Skeletal muscle satellite cell (primary cell): Measurements from ENCODE around the gene SLC45A2.
"Not testable (repeated sequence)": the region's sequence is repeated elsewhere in the genome, so short reads cannot be mapped to it uniquely, and the experiment has no call there.

Experiments used
- H3K27me3 ChIP-seq: 2 replicates; pipeline ENCODE4 v1.7.0; 2013; ENCODE audit warnings: low read length; ENCODE audit not compliant: control insufficient read depth, insufficient read depth
- H3K36me3 ChIP-seq: 2 replicates; pipeline ENCODE4 v1.7.0; 2013; ENCODE audit warnings: mild to moderate bottlenecking, control low read depth, low read length; ENCODE audit not compliant: insufficient read depth
- H3K4me1 ChIP-seq: 2 replicates; pipeline ENCODE4 v1.7.0; 2013; ENCODE audit warnings: low read length; ENCODE audit not compliant: control insufficient read depth, insufficient read depth
- H3K4me2 ChIP-seq: 2 replicates; pipeline ENCODE4 v1.7.0; 2013; ENCODE audit warnings: mild to moderate bottlenecking, low read length
- H3K4me3 ChIP-seq: 2 replicates; pipeline ENCODE4 v1.7.0; 2013; ENCODE audit warnings: low read length
- H3K9ac ChIP-seq: 2 replicates; pipeline ENCODE4 v1.7.0; 2013; ENCODE audit warnings: mild to moderate bottlenecking, low read depth, low read length, moderate library complexity
- H3K9me3 ChIP-seq: replicated peaks from 2 replicates; pipeline ENCODE4 v1.7.0; 2013; ENCODE audit warnings: mild to moderate bottlenecking, control low read depth, low read length

The SLC45A2 gene

DNA sequence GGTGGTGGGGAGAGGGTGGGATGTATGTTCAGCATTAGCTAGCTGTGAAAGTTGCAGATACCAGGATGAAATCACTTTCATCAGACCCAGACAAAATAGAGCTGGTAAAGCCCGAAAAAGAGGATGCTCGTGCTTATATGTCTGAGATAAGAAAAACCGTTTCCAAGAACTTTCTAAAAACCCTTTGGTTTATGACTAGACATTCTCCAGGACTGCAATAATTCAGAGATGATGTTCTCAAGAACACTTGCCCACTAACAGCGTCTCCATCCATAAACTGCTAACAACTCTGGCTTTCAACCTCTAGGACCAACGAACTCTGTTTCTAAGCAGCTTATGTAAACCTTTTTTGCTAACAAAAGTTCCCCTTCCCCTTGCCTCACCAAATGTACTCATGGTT, 31.7 kb upstream of the SLC45A2 start:
- Histone ChIP-seq H3K36me3 (no peaks in the 10 kb centered on the region), H3K4me1 (no peaks in the 10 kb centered on the region), H3K4me2 (no peak overlapping the region), H3K27me3 (no peaks in the 10 kb centered on the region), H3K9me3 (no peaks in the 10 kb centered on the region), H3K9ac (no peak overlapping the region), H3K4me3 (no peak overlapping the region)

DNA sequence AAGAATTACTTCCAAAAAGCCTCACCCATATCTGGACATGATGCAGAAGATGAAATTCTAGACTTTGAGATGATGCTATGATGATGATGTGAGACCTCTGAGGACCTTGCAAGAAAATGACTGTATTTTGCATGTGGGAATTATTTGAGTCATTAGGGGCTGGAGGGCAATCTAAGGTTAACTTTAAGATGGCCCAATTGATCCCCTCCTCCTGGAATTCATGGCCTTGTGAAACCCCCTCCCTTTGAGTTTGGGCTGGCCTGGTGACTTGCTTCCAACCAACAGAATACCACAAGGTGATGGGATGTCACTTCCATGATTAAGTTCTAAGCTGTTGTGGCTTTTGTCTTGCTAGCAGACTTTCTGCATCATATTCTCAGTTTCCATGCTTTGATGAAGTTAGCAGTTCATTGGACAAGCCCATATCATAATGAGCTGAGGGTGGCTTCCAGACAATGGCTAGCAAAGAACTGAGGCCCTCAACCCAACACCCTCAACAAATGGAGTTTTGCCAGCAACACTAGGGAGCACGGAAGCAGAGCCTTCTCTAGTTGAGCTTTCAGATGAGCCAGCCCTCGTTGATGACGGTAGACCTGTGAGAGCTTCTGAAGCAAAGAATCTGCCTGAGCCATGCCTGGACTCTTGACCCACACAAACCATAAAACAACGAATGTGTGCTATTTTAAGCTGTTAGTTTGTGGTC, 30.8 kb upstream of the SLC45A2 start:
- Histone ChIP-seq H3K27me3 (no peaks in the 10 kb centered on the region), H3K9me3 (no peaks in the 10 kb centered on the region), H3K4me1 (no peaks in the 10 kb centered on the region), H3K9ac (no peak overlapping the region), H3K36me3 (no peaks in the 10 kb centered on the region), H3K4me2 (no peak overlapping the region), H3K4me3 (no peak overlapping the region)

- peaks cover 3% of the 10 kb centered on the region for H3K4me1 ChIP-seq
- no peak overlapping the region for H3K4me3 ChIP-seq
- no peaks in the 10 kb centered on the region for H3K36me3 ChIP-seq
- no peaks in the 10 kb centered on the region for H3K27me3 ChIP-seq
- H3K9ac ChIP-seq = no peak overlapping the region
- H3K9me3 ChIP-seq = no peaks in the 10 kb centered on the region
- no peak overlapping the region for H3K4me2 ChIP-seq
These were observed 30.1 kb upstream of the SLC45A2 start for GRCh38 chr5:34014626-34015025.

- Histone ChIP-seq H3K4me2 (no peak overlapping the region), H3K4me1 (peaks cover 12% of the 10 kb centered on the region), H3K9ac (no peak overlapping the region), H3K4me3 (no peak overlapping the region), H3K9me3 (no peaks in the 10 kb centered on the region), H3K36me3 (no peaks in the 10 kb centered on the region), H3K27me3 (no peaks in the 10 kb centered on the region)
These were observed 29.1 kb upstream of the SLC45A2 start for GRCh38 chr5:34013547-34013946.

DNA sequence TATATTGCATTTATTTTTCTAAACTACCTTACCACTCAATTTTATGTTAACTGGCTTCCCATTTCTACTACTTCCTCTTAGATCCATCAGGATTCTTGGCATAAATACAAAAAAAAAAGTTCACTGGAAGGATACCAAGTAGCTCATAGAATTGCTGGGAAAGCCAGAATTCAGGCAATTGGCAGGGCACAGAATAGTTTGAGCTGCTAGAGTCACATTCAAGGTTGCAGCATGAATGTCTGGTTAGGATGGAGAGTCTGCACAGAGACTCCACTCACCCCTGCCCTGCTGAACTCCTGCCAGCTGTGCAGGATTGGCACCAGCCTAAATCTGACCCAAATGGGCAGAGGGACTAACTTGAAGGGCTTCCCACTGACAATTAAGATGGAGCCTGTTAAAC, 28.3 kb upstream of the SLC45A2 start:
- Histone ChIP-seq H3K4me2 (no peak overlapping the region), H3K27me3 (no peaks in the 10 kb centered on the region), H3K9ac (no peak overlapping the region), H3K36me3 (no peaks in the 10 kb centered on the region), H3K9me3 (no peaks in the 10 kb centered on the region), H3K4me1 (peaks cover 12% of the 10 kb centered on the region), H3K4me3 (no peak overlapping the region)

GRCh38 chr5:34011536-34011935, 27.0 kb upstream of the SLC45A2 start:
- no peak overlapping the region for H3K4me2 ChIP-seq
- no peaks in the 10 kb centered on the region for H3K36me3 ChIP-seq
- no peak overlapping the region for H3K4me3 ChIP-seq
- peaks cover 20% of the 10 kb centered on the region for H3K4me1 ChIP-seq
- no peaks in the 10 kb centered on the region for H3K27me3 ChIP-seq
- H3K9ac ChIP-seq = no peak overlapping the region
- H3K9me3 ChIP-seq = no peaks in the 10 kb centered on the region

DNA sequence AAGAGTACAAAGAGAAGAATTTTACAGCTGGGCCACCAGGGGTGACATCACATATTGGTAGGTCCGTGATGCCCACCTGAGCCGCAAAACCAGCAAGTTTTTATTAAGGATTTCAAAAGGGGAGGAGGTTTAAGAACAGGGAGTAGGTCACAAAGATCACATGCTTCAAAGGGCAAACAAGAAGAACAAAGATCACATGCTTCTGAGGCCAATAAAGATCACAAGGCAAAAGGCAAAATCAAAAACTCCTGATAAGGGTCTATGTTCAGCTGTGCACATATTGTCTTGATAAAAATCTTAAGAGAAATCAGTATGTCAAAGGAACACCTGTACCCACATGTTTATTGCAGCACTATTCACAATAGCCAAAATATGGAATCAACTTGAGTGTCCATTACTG, 25.7 kb upstream of the SLC45A2 start:
- not testable (repeated sequence) for H3K4me2 ChIP-seq, H3K27me3 ChIP-seq, H3K4me3 ChIP-seq, H3K9ac ChIP-seq, H3K36me3 ChIP-seq, H3K9me3 ChIP-seq
- H3K4me1 ChIP-seq = peaks cover 20% of the 10 kb centered on the region

DNA sequence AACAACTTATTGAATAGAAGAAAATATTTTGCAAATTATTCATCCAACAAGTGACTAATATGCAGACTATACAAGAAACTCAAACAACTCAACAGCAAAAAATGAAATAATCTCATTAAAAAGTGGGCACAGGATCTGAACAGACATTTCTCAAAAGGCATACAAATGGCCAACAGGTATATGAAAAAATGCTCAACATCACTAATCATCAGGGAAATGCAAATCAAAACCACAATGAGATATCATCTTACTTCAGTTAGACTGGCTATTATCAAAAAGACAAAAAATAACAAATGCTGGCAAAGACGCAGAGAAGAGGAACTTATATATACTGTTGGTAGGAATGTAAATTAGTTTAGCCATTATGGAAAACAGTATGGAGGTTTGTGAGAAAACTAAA, 25.1 kb upstream of the SLC45A2 start:
- Histone ChIP-seq H3K27me3 (no peaks in the 10 kb centered on the region), H3K9ac (no peak overlapping the region), H3K4me3 (no peak overlapping the region), H3K4me1 (peaks cover 20% of the 10 kb centered on the region), H3K4me2 (no peak overlapping the region), H3K9me3 (no peaks in the 10 kb centered on the region), H3K36me3 (peaks cover 1% of the 10 kb centered on the region)

GRCh38 chr5:34008802-34009201, 24.3 kb upstream of the SLC45A2 start:
- H3K9ac ChIP-seq = peak overlapping the region; percentile 91

GRCh38 chr5:34007621-34008600, 23.4 kb upstream of the SLC45A2 start, which contains the start of gene AMACR:
TSS of gene AMACR (minus strand) at chr5:34008050. CDS start at chr5:34008019, 31 bp downstream.
- peaks cover 15% of the 10 kb centered on the region for H3K36me3 ChIP-seq
- H3K9ac ChIP-seq = peak within 1 kb of the TSS; percentile 91
- H3K27me3 ChIP-seq = no peaks in the 10 kb centered on the region
- peak within 1 kb of the TSS; percentile 98 for H3K4me2 ChIP-seq
- H3K4me3 ChIP-seq = peak within 1 kb of the TSS; percentile 96
- no peaks in the 10 kb centered on the region for H3K9me3 ChIP-seq
- peaks cover 22% of the 10 kb centered on the region for H3K4me1 ChIP-seq

More at GRCh38 chr5:34008802-34009201, 24.3 kb upstream of the SLC45A2 start:
- H3K4me1 ChIP-seq = peaks cover 20% of the 10 kb centered on the region
- peak overlapping the region; percentile 98 for H3K4me2 ChIP-seq
- no peaks in the 10 kb centered on the region for H3K9me3 ChIP-seq
- H3K4me3 ChIP-seq = peak overlapping the region; percentile 96
- H3K27me3 ChIP-seq = no peaks in the 10 kb centered on the region
- peaks cover 8% of the 10 kb centered on the region for H3K36me3 ChIP-seq

- Histone ChIP-seq H3K4me1 (peaks cover 23% of the 10 kb centered on the region), H3K4me3 (peak overlapping the region; percentile 96), H3K4me2 (peak overlapping the region; percentile 98), H3K9ac (peak overlapping the region; percentile 91), H3K27me3 (no peaks in the 10 kb centered on the region), H3K36me3 (peaks cover 20% of the 10 kb centered on the region), H3K9me3 (no peaks in the 10 kb centered on the region)
These were observed 22.7 kb upstream of the SLC45A2 start for GRCh38 chr5:34007201-34007620.
